Panc1 (cell line): ENCODE data around the gene QRFP.

Experiments
- POLR2AphosphoS5 ChIP-seq: IDR thresholded peaks from 2 replicates; pipeline ENCODE4 v1.6.1; 2012; ENCODE audit warnings: mild to moderate bottlenecking, low read depth, low read length, moderate library complexity
- REST ChIP-seq, 2 experiments: IDR thresholded peaks; 2 replicates each; pipeline ENCODE4 v1.6.1; 2011 to 2012; ENCODE audit warnings: low read depth in 2 of 2, control low read depth in 1 of 2, low read length in 1 of 2, mild to moderate bottlenecking in 1 of 2, moderate library complexity in 1 of 2; ENCODE audit not compliant: insufficient read depth in 1 of 2
- SIN3A ChIP-seq: IDR thresholded peaks from 2 replicates; pipeline ENCODE4 v1.6.1; 2012; ENCODE audit warnings: low read depth, mild to moderate bottlenecking, low read length, moderate library complexity, borderline replicate concordance; ENCODE audit not compliant: insufficient read depth
- TCF7L2 ChIP-seq: IDR thresholded peaks from 2 replicates; pipeline ENCODE4 v1.6.1; 2011; ENCODE audit warnings: mild to moderate bottlenecking, low read depth, low read length, inconsistent platforms
- TF ChIP-seq, protein P1 (sequence below): fragments of 450-650 bp; IDR thresholded peaks from 2 replicates; pipeline ENCODE4 v1.5.1; 2017; ENCODE audit warnings: mild to moderate bottlenecking

DNA sequence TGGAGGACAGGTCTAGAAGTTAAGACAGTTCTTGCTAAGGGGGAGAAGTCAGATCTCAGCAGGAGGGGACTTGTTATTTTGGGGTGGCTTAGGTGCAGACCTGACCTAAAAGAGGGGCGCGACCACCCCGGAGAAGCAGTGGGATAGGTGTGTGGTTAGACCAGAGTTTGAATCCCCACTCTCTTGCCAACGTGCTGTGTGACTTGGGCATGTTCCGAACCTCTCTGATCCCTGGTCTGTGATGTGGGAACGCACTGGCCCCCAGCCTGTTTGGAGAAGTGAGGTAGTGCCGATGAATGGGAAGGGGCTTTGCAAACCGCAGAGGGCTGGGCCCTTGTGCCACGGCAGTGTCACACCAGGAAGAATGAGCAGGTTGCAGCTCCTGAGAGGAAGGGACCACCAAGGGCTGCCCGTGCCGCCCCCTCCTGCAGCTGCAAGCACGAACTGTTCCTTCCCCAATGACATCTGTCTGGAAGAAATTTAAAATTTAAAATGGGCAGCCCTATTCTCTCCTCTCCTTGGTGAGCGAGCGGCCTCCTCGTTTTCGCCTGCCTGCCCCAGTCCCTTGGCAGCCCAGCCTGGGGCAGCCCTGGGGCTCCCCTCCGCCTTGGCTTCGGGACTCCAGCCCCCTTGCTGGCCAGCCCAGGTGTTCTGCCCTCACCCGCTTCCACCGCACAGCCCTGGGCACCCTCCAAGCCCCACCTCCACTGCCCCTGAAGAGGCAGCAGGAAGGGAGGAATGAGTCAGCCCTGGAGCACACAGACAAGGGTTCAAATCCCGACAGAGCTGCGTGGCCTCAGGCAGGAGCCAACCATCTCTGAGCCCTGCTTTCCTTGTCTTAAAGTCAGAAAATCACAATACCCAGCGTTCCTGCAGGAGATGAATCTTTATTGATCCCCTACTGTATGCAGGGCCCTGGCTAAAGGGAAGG, 40.8 kb upstream of the QRFP start:
- TF ChIP-seq, protein P1, sequence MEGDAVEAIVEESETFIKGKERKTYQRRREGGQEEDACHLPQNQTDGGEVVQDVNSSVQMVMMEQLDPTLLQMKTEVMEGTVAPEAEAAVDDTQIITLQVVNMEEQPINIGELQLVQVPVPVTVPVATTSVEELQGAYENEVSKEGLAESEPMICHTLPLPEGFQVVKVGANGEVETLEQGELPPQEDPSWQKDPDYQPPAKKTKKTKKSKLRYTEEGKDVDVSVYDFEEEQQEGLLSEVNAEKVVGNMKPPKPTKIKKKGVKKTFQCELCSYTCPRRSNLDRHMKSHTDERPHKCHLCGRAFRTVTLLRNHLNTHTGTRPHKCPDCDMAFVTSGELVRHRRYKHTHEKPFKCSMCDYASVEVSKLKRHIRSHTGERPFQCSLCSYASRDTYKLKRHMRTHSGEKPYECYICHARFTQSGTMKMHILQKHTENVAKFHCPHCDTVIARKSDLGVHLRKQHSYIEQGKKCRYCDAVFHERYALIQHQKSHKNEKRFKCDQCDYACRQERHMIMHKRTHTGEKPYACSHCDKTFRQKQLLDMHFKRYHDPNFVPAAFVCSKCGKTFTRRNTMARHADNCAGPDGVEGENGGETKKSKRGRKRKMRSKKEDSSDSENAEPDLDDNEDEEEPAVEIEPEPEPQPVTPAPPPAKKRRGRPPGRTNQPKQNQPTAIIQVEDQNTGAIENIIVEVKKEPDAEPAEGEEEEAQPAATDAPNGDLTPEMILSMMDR: no peak
- TF ChIP-seq POLR2AphosphoS5 (no peak), REST (IDR thresholded peaks at IDR 0.05; ENCODE audit: insufficient read depth in 1 of 2, low read depth in 2 of 2, low read length in 1 of 2) (no peak), SIN3A (no peak), TCF7L2 (no peak)
